HG03565 (cell line): ENCODE measurements around the gene CAMTA1.

ENCODE experiments used
- ATAC-seq: cut with Tn5 transposase; IDR thresholded peaks from one replicate; pipeline ENCODE4 v1.9.1; 2021; ENCODE audit warnings: mild to moderate bottlenecking, moderate library complexity; ENCODE audit not compliant: unreplicated experiment

The CAMTA1 gene

DNA sequence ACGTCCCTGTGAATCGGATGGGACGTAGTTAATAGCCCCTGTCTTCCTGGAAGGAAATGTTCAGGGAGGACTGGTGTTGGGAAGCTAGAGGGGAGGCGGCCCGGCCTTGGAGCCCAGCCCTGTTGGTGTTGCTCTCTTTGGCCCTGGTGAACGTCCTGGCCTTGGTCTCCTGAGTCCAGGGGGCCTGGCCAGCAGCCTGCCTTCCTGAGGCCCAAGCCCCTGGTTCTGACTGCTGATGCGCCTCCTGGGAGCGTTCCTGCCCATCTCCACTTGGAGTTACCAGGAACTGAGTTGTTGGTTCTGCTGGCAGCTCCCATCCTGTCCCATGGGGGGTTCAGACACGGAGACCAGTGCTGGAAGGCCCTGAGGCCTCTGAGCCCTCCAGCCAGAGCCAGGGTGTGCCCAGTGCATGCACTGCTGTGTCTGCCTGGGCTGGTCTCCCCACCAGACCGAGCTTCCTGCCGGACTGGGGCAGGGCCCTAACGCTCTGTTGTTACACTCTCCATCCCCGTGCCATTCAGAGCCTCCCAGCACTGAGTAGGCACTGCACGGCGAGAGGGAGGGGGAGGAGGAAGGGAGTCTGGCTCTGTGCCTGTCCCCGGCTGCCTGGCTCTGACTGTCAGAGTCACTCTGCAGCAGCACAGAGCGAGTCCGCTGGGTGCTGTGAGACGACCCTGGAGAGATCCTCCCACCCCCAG is 603.4 kb downstream of the CAMTA1 start:
- no peak for ATAC-seq

DNA sequence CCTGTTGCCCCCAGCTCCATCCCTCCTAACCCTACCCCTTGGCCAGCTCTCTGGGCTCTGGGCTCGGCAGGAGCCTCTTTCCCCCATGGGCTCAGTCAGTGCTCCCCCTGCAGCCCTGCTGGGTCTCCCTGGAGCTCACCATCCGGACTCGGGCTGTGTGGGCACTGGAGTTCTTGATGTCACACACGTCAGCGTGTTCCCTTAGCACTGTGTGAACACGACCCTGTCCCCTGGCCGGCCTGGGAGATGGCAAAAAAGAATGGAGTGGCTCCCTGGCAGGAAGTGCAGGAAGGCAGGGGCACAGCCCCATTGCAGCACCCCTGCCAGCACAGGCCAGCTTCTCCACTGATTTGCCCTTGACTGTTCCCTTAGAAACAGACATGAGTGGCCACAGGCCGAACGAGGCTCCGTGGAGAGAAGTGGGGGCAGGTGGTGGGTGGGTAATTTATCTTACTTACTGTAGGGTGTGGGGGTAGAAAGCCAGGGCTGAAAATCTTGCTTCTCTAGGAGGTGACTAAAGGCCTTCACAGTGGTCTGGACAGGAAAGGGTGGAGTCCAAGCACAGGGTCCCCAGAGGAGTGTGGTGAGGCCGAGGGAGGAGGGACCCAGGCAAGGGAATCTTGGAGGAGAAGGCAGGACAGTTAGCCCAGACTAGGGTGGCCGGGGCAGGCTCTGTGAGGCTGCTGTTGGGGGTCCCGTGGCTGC is 604.1 kb downstream of the CAMTA1 start:
- ATAC-seq, result no peak

DNA sequence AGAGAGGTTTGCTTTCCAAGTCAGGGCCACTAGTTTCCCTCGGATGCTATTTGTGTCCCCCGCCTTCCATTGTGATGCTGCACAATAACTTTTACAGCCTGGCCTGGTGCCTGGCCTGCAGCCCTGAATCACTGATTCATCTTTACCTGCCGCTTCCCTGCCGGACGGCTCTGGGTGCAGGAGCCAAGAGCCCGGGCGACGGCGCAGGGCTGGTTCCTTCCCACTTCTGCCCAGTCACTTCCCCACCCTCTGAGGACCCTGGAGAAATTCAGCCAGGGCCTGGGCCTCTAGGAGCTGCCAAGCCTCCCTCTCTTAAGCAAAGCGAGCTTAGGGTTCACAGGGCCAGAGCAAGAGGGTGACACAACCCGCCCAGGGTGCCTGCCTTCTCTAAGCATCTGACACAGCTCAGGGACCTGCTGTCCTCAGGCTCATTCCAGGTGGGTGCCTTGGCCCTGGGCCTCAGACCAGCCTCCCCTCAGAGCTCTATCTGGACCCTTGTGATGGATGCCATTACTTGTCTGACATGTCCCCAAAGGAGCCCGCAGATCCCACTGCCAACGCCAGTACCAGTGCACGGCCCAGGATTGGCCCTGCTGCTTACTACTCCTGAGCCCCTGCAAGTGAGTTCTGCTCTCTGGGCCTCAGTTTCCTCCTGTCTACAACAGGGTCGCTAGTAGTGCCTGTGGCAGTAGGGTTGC is 604.8 kb downstream of the CAMTA1 start:
- no peak for ATAC-seq

GRCh38 chr1:7390604-7391000 is 605.3 kb downstream of the CAMTA1 start:
- ATAC-seq, result no peak

DNA sequence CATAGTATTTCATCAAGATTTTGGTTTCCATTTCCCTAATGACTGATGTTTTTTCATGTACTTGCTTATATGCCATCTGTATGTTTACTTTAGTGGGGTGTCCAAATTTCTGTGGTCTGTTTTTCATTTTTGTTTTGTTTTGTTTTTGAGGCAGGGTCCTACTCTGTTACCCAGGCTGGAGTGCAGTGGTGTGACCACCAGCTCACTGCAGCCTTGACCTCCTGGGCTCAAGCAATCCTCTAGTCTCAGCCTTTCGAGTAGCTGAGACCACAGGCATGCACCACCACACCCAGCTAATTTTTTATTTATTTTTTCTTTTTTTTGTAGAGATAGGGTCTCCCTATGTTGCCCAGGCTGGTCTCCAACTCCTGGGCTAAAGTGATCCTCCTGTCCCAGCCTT is 607.9 kb downstream of the CAMTA1 start:
- ATAC-seq, result no peak

DNA sequence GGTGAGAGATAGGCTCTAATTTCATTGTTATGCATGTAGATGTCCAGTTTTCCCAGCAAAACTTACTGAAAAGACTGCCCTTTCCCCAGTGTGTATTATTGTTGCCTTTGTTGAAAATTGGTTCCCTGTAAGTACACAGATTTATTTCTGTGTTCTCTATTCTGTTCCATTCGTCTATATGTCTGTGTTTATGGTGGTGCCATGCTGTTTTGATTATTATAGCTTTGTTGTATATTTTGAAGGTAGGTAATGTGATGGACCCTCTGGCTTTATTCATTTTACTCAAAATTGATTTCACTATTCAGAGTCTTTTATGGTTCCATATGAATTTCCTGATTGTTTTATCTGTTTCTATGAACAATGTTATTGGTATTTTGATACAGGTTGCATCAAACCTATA is 610.0 kb downstream of the CAMTA1 start:
- no peak for ATAC-seq

- no peak for ATAC-seq
Measured at GRCh38 chr1:7398982-7399381, 613.7 kb downstream of the CAMTA1 start.

- no peak for ATAC-seq
Measured at GRCh38 chr1:7399514-7400125, 614.4 kb downstream of the CAMTA1 start.

GRCh38 chr1:7400566-7400965 is 615.3 kb downstream of the CAMTA1 start:
- no peak for ATAC-seq

GRCh38 chr1:7401814-7402547 is 616.7 kb downstream of the CAMTA1 start:
- no peak for ATAC-seq

- ATAC-seq, result no peak
Measured at GRCh38 chr1:7402548-7402850, 617.2 kb downstream of the CAMTA1 start.

GRCh38 chr1:7403265-7404045 is 618.2 kb downstream of the CAMTA1 start:
- no peak for ATAC-seq

- ATAC-seq, result no peak
Measured at GRCh38 chr1:7404046-7404742, 618.9 kb downstream of the CAMTA1 start.

GRCh38 chr1:7405844-7406500 is 620.7 kb downstream of the CAMTA1 start:
- no peak for ATAC-seq

- ATAC-seq, result no peak
Measured at GRCh38 chr1:7406641-7407543, 621.6 kb downstream of the CAMTA1 start.

GRCh38 chr1:7407544-7407895 is 622.3 kb downstream of the CAMTA1 start:
- ATAC-seq, result no peak

- ATAC-seq, result no peak
Measured at GRCh38 chr1:7407980-7408770, 622.9 kb downstream of the CAMTA1 start.

- no peak for ATAC-seq
Measured at GRCh38 chr1:7408771-7409150, 623.5 kb downstream of the CAMTA1 start.
